ENCODE measurements around the gene CAMP. TPM values are rescaled to one million over a fixed set of nuclear protein-coding genes. Genes with fewer than 3 reads are reported as not detected.

Gene CAMP
- total RNA-seq, 1 donor, result not detected

DNA sequence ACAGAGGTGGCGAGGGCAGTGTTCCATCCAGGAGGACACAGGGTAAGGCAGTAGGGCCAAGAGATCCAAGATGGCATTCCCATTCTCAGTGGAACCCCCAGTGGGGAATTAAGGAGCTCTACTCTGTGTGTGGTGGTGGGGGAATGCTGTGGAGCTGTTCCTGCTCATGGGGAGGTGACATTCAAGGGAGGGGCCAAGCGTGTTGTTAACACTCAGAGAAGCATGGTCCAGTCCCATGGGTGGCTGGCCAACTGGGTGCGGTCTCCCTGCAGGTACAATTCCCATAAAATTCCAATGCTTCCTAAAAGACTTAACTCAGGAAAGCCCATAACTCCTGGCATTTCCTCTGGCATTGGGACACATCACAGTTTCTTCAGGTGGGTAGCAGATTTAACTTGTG lies 2.3 kb downstream of the CAMP start:
- DNase-seq (ENCODE audit: insufficient read length, low spot score, missing footprints), result no peak
- H3K27ac ChIP-seq (ENCODE audit: low read depth, low read length), result no peak overlapping the region
- no peaks in the 10 kb centered on the region for H4K20me1 ChIP-seq (ENCODE audit: insufficient read depth, low read length)
- H3K4me2 ChIP-seq (ENCODE audit: insufficient read depth, low read length), result no peak overlapping the region
- TF ChIP-seq, protein P1, sequence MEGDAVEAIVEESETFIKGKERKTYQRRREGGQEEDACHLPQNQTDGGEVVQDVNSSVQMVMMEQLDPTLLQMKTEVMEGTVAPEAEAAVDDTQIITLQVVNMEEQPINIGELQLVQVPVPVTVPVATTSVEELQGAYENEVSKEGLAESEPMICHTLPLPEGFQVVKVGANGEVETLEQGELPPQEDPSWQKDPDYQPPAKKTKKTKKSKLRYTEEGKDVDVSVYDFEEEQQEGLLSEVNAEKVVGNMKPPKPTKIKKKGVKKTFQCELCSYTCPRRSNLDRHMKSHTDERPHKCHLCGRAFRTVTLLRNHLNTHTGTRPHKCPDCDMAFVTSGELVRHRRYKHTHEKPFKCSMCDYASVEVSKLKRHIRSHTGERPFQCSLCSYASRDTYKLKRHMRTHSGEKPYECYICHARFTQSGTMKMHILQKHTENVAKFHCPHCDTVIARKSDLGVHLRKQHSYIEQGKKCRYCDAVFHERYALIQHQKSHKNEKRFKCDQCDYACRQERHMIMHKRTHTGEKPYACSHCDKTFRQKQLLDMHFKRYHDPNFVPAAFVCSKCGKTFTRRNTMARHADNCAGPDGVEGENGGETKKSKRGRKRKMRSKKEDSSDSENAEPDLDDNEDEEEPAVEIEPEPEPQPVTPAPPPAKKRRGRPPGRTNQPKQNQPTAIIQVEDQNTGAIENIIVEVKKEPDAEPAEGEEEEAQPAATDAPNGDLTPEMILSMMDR (IDR thresholded peaks at IDR 0.05; ENCODE audit: extremely low read depth, low read depth, low read length), result no peak
- no peaks in the 10 kb centered on the region for H3K79me2 ChIP-seq (ENCODE audit: insufficient read depth, low read length)
- no peaks in the 10 kb centered on the region for H3K4me1 ChIP-seq (ENCODE audit: insufficient read depth, low read length)
- no peak overlapping the region for H2AFZ ChIP-seq (ENCODE audit: low read length)
- peaks cover 9% of the 10 kb centered on the region for H3K27me3 ChIP-seq (ENCODE audit: insufficient read depth, low read length)
- H3K4me3 ChIP-seq (ENCODE audit: insufficient read depth, low read length), result no peak overlapping the region
- no peaks in the 10 kb centered on the region for H3K9me3 ChIP-seq (ENCODE audit: low read depth, low read length)
- H3K36me3 ChIP-seq (ENCODE audit: insufficient read depth, low read length), result no peaks in the 10 kb centered on the region

- DNase-seq (ENCODE audit: insufficient read length, low spot score, missing footprints), result peak; percentile 8
- no peaks in the 10 kb centered on the region for H3K79me2 ChIP-seq (ENCODE audit: insufficient read depth, low read length)
- peaks cover 9% of the 10 kb centered on the region for H3K27me3 ChIP-seq (ENCODE audit: insufficient read depth, low read length)
- H3K4me1 ChIP-seq (ENCODE audit: insufficient read depth, low read length), result no peaks in the 10 kb centered on the region
- no peaks in the 10 kb centered on the region for H4K20me1 ChIP-seq (ENCODE audit: insufficient read depth, low read length)
- no peaks in the 10 kb centered on the region for H3K9me3 ChIP-seq (ENCODE audit: low read depth, low read length)
- H3K27ac ChIP-seq (ENCODE audit: low read depth, low read length), result no peak overlapping the region
- no peak overlapping the region for H3K4me3 ChIP-seq (ENCODE audit: insufficient read depth, low read length)
- TF ChIP-seq, protein P1 (IDR thresholded peaks at IDR 0.05; ENCODE audit: extremely low read depth, low read depth, low read length), result no peak
- H2AFZ ChIP-seq (ENCODE audit: low read length), result no peak overlapping the region
- H3K36me3 ChIP-seq (ENCODE audit: insufficient read depth, low read length), result no peaks in the 10 kb centered on the region
- H3K4me2 ChIP-seq (ENCODE audit: insufficient read depth, low read length), result no peak overlapping the region
These were observed 3.6 kb downstream of the CAMP start for GRCh38 chr3:48226939-48227338.

- DNase-seq (ENCODE audit: insufficient read length, low spot score, missing footprints), result peak; percentile 13
- TF ChIP-seq, protein P1 (IDR thresholded peaks at IDR 0.05; ENCODE audit: extremely low read depth, low read depth, low read length), result no peak
- H3K27ac ChIP-seq (ENCODE audit: low read depth, low read length), result no peak overlapping the region
- H3K79me2 ChIP-seq (ENCODE audit: insufficient read depth, low read length), result no peaks in the 10 kb centered on the region
- no peak overlapping the region for H2AFZ ChIP-seq (ENCODE audit: low read length)
- no peaks in the 10 kb centered on the region for H3K36me3 ChIP-seq (ENCODE audit: insufficient read depth, low read length)
- no peaks in the 10 kb centered on the region for H3K9me3 ChIP-seq (ENCODE audit: low read depth, low read length)
- H4K20me1 ChIP-seq (ENCODE audit: insufficient read depth, low read length), result no peaks in the 10 kb centered on the region
- H3K27me3 ChIP-seq (ENCODE audit: insufficient read depth, low read length), result peaks cover 6% of the 10 kb centered on the region
- H3K4me3 ChIP-seq (ENCODE audit: insufficient read depth, low read length), result no peak overlapping the region
- H3K4me1 ChIP-seq (ENCODE audit: insufficient read depth, low read length), result peaks cover 5% of the 10 kb centered on the region
- H3K4me2 ChIP-seq (ENCODE audit: insufficient read depth, low read length), result peak overlapping the region; percentile 80
These were observed 8.9 kb downstream of the CAMP start for GRCh38 chr3:48232232-48232631.

DNA sequence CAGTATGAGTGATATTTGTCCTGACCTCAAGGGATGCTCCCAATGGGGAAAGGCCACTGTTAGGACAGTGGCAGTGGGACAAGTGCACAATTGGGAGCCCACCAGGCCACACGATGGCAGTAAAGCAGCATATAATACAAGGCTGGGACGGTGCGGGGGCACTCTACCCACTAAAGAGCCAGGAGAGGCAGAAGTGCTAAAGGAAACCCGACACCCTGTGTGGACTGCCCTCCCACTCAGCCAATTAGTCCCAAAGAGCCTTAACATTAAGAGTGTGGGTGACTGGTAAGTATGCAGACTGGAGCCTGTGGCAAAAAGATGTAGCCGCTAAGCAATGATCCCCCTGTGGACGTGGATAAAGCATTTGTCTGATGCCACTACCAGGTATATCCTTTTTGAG lies 9.4 kb downstream of the CAMP start:
- Histone ChIP-seq H3K4me2 (ENCODE audit: insufficient read depth, low read length) (peak overlapping the region; percentile 80), H3K4me3 (ENCODE audit: insufficient read depth, low read length) (peak overlapping the region; percentile 56)
- TF ChIP-seq, protein P1 (IDR thresholded peaks at IDR 0.05; ENCODE audit: extremely low read depth, low read depth, low read length), result peak; percentile 79

More for the DNA sequence above, 9.4 kb downstream of the CAMP start:
- no peaks in the 10 kb centered on the region for H3K36me3 ChIP-seq (ENCODE audit: insufficient read depth, low read length)
- H4K20me1 ChIP-seq (ENCODE audit: insufficient read depth, low read length), result no peaks in the 10 kb centered on the region
- H2AFZ ChIP-seq (ENCODE audit: low read length), result peak overlapping the region; percentile 94
- peaks cover 5% of the 10 kb centered on the region for H3K4me1 ChIP-seq (ENCODE audit: insufficient read depth, low read length)
- H3K27ac ChIP-seq (ENCODE audit: low read depth, low read length), result no peak overlapping the region
- peaks cover 6% of the 10 kb centered on the region for H3K27me3 ChIP-seq (ENCODE audit: insufficient read depth, low read length)
- H3K9me3 ChIP-seq (ENCODE audit: low read depth, low read length), result no peaks in the 10 kb centered on the region
- DNase-seq (ENCODE audit: insufficient read length, low spot score, missing footprints), result peak; percentile 78
- H3K79me2 ChIP-seq (ENCODE audit: insufficient read depth, low read length), result no peaks in the 10 kb centered on the region

Measured in osteoblast (primary cell).